ENCODE data around the gene NFAM1. TPM values are rescaled to one million over a fixed set of nuclear protein-coding genes. Genes with fewer than 3 reads are reported as not detected.

NFAM1 gene
- polyA plus RNA-seq, 2 donors: 0.24 to 0.28 TPM

- 77 to 85% methylated on average over 14 to 15 of the region's 15 CpGs for WGBS, 2 donors
- Histone ChIP-seq H3K9me3 (ENCODE audit: control insufficient read depth in 2 of 2, insufficient read depth in 1 of 2, low read depth in 1 of 2, low read length in 1 of 2) (no peaks in the 10 kb centered on the region), H3K27ac (ENCODE audit: low read depth in 2 of 2, low read length in 1 of 2) (no peak overlapping the region), H3K4me3 (ENCODE audit: low read depth in 1 of 2, low read length in 2 of 2) (no peak overlapping the region), H3K27me3 (ENCODE audit: control insufficient read depth in 1 of 2, insufficient read depth in 2 of 2, low read length in 2 of 2) (no peaks in the 10 kb centered on the region), H3K4me1 (ENCODE audit: control insufficient read depth in 2 of 2, insufficient read depth in 2 of 2, low read length in 1 of 2) (peaks cover 8 to 15% of the 10 kb centered on the region in 2 donors), H3K36me3 (ENCODE audit: control insufficient read depth in 2 of 2, insufficient read depth in 2 of 2, low read length in 1 of 2) (no peaks in the 10 kb centered on the region)
These were observed 8.5 kb upstream of the NFAM1 start for GRCh38 chr22:42440728-42441127.

GRCh38 chr22:42439821-42440674 is 7.8 kb upstream of the NFAM1 start:
- H3K27me3 ChIP-seq (ENCODE audit: control insufficient read depth in 1 of 2, insufficient read depth in 2 of 2, low read length in 2 of 2): no peaks in the 10 kb centered on the region
- H3K9me3 ChIP-seq (ENCODE audit: control insufficient read depth in 2 of 2, insufficient read depth in 1 of 2, low read depth in 1 of 2, low read length in 1 of 2): no peaks in the 10 kb centered on the region
- no peak overlapping the region for H3K4me3 ChIP-seq (ENCODE audit: low read depth in 1 of 2, low read length in 2 of 2)
- peaks cover 8 to 15% of the 10 kb centered on the region in 2 donors for H3K4me1 ChIP-seq (ENCODE audit: control insufficient read depth in 2 of 2, insufficient read depth in 2 of 2, low read length in 1 of 2)
- WGBS, 2 donors: 50 to 56% methylated on average over 20 of the region's 20 CpGs
- no peaks in the 10 kb centered on the region for H3K36me3 ChIP-seq (ENCODE audit: control insufficient read depth in 2 of 2, insufficient read depth in 2 of 2, low read length in 1 of 2)
- peak overlapping the region; percentile 57 to 87 for H3K27ac ChIP-seq (ENCODE audit: low read depth in 2 of 2, low read length in 1 of 2)

DNA sequence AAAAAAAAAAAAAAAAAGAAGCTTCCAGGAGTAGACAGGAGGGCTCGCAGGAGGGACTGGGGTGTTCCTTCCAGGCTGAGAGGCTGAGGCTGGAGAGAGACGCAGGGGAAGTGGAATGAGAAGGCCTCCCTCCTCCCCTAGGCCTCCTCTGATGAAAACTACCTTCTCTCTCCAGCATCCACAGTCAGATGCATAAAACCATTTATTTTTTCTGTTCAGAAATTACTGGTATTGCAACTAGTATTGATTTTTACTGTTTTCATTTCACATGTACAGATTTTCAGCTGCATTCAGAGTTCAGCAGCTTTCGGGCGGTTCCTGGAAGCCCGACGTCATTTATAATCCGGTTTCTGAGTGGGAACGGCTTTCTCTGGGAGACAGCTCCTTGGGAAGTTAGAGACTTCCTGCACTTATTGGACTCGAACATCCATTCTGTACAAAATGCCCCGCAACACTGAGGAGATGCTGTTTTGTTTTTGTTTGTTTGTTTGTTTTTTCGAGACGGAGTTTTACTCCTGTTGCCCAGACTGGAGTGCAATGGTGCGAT is 6.9 kb upstream of the NFAM1 start:
- Histone ChIP-seq H3K36me3 (ENCODE audit: control insufficient read depth in 2 of 2, insufficient read depth in 2 of 2, low read length in 1 of 2) (no peaks in the 10 kb centered on the region), H3K27me3 (ENCODE audit: control insufficient read depth in 1 of 2, insufficient read depth in 2 of 2, low read length in 2 of 2) (no peaks in the 10 kb centered on the region), H3K4me1 (ENCODE audit: control insufficient read depth in 2 of 2, insufficient read depth in 2 of 2, low read length in 1 of 2) (peaks cover 3 to 16% of the 10 kb centered on the region in 2 donors), H3K4me3 (ENCODE audit: low read depth in 1 of 2, low read length in 2 of 2) (no peak overlapping the region), H3K27ac (ENCODE audit: low read depth in 2 of 2, low read length in 1 of 2) (peak overlapping the region in 1 of 2 donors; percentile 87), H3K9me3 (ENCODE audit: control insufficient read depth in 2 of 2, insufficient read depth in 1 of 2, low read depth in 1 of 2, low read length in 1 of 2) (no peaks in the 10 kb centered on the region)
- 55 to 59% methylated on average over 13 of the region's 13 CpGs for WGBS, 2 donors

- WGBS, 2 donors: 29 to 36% methylated on average over 12 of the region's 12 CpGs
- Histone ChIP-seq H3K9me3 (ENCODE audit: control insufficient read depth in 2 of 2, insufficient read depth in 1 of 2, low read depth in 1 of 2, low read length in 1 of 2) (no peaks in the 10 kb centered on the region), H3K27ac (ENCODE audit: low read depth in 2 of 2, low read length in 1 of 2) (peak overlapping the region in 1 of 2 donors; percentile 16), H3K4me3 (ENCODE audit: low read depth in 1 of 2, low read length in 2 of 2) (no peak overlapping the region), H3K36me3 (ENCODE audit: control insufficient read depth in 2 of 2, insufficient read depth in 2 of 2, low read length in 1 of 2) (no peaks in the 10 kb centered on the region), H3K27me3 (ENCODE audit: control insufficient read depth in 1 of 2, insufficient read depth in 2 of 2, low read length in 2 of 2) (no peaks in the 10 kb centered on the region), H3K4me1 (ENCODE audit: control insufficient read depth in 2 of 2, insufficient read depth in 2 of 2, low read length in 1 of 2) (peaks cover 3 to 21% of the 10 kb centered on the region in 2 donors)
These were observed 6.1 kb upstream of the NFAM1 start for GRCh38 chr22:42438293-42438650.

DNA sequence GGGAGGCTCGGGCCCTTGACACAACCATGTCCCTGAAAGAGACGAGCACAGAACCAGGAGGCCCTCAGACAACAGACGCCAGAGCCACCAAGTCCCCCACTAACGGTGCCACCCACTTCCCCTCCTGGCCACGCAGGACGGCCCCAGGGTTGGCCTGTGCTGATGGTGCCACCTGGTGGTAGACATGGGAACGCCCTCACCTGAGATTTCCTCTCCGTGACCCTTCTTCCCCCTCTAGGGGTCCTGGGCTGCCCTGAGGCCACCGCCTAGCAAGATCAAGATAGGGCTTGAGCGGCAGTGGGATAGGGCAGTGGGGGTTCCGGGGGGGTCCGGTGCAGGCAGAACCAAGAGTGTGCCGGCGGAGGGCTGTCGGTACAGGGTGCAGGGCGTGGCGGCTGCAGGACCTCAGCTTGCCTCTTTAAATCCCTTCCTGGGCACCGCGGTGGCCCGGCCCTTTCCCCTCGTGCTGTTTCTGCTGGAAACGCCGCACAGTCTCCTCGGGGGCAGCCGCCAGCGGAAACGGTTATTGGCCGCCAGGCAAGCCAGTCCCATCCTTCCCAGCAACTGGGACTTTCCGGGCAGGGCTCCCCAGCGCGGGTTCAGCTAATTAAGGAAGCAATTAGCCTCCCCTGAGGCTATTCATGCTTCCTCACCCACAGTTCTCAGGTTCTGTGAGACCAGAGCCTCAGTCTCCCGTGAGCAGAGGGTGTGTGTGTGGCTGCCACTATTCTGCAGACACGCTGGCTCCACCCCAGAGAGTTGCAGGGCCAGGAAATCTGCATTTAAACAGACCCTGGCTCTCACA is 5.5 kb upstream of the NFAM1 start:
- Histone ChIP-seq H3K27ac (ENCODE audit: low read depth in 2 of 2, low read length in 1 of 2) (peak overlapping the region; percentile 62 to 66), H3K36me3 (ENCODE audit: control insufficient read depth in 2 of 2, insufficient read depth in 2 of 2, low read length in 1 of 2) (no peaks in the 10 kb centered on the region), H3K4me3 (ENCODE audit: low read depth in 1 of 2, low read length in 2 of 2) (peak overlapping the region; percentile 35 to 43), H3K4me1 (ENCODE audit: control insufficient read depth in 2 of 2, insufficient read depth in 2 of 2, low read length in 1 of 2) (peaks cover 3 to 26% of the 10 kb centered on the region in 2 donors), H3K9me3 (ENCODE audit: control insufficient read depth in 2 of 2, insufficient read depth in 1 of 2, low read depth in 1 of 2, low read length in 1 of 2) (no peaks in the 10 kb centered on the region), H3K27me3 (ENCODE audit: control insufficient read depth in 1 of 2, insufficient read depth in 2 of 2, low read length in 2 of 2) (no peaks in the 10 kb centered on the region)
- 0 to 2% methylated on average over 32 to 33 of the region's 33 CpGs for WGBS, 2 donors

DNA sequence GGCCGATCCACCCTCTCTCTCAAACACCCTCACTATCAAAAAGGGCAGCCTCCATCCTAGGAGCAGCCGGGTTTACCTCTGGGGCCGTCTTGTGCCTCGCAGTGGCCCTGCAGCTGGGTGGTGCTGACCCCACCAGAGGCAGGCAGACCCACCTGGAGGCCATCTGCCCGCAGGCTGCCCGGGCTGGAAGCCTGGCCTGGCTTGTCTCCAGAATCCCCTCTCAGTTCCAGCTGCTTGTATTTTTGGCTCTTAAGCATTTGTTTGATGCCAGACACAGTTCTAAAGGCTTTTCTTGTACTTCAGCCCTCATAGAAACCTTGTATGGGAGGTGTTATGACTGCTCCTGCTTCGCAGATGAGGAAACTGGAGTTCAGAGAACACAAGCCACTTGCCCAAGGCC is 4.2 kb upstream of the NFAM1 start:
- Histone ChIP-seq H3K36me3 (ENCODE audit: control insufficient read depth in 2 of 2, insufficient read depth in 2 of 2, low read length in 1 of 2) (no peaks in the 10 kb centered on the region), H3K4me3 (ENCODE audit: low read depth in 1 of 2, low read length in 2 of 2) (no peak overlapping the region), H3K27ac (ENCODE audit: low read depth in 2 of 2, low read length in 1 of 2) (no peak overlapping the region), H3K27me3 (ENCODE audit: control insufficient read depth in 1 of 2, insufficient read depth in 2 of 2, low read length in 2 of 2) (no peaks in the 10 kb centered on the region), H3K9me3 (ENCODE audit: control insufficient read depth in 2 of 2, insufficient read depth in 1 of 2, low read depth in 1 of 2, low read length in 1 of 2) (no peaks in the 10 kb centered on the region), H3K4me1 (ENCODE audit: control insufficient read depth in 2 of 2, insufficient read depth in 2 of 2, low read length in 1 of 2) (peaks cover 3 to 26% of the 10 kb centered on the region in 2 donors)
- 43 to 63% methylated on average over 7 of the region's 7 CpGs for WGBS, 2 donors

GRCh38 chr22:42434748-42435425 is 2.7 kb upstream of the NFAM1 start:
- peak overlapping the region; percentile 48 to 77 for H3K27ac ChIP-seq (ENCODE audit: low read depth in 2 of 2, low read length in 1 of 2)
- H3K36me3 ChIP-seq (ENCODE audit: control insufficient read depth in 2 of 2, insufficient read depth in 2 of 2, low read length in 1 of 2): no peaks in the 10 kb centered on the region
- no peaks in the 10 kb centered on the region for H3K27me3 ChIP-seq (ENCODE audit: control insufficient read depth in 1 of 2, insufficient read depth in 2 of 2, low read length in 2 of 2)
- no peak overlapping the region for H3K4me3 ChIP-seq (ENCODE audit: low read depth in 1 of 2, low read length in 2 of 2)
- peaks cover 0 to 25% of the 10 kb centered on the region in 2 donors for H3K4me1 ChIP-seq (ENCODE audit: control insufficient read depth in 2 of 2, insufficient read depth in 2 of 2, low read length in 1 of 2)
- WGBS, 2 donors: 64 to 74% methylated on average over 14 of the region's 14 CpGs
- no peaks in the 10 kb centered on the region for H3K9me3 ChIP-seq (ENCODE audit: control insufficient read depth in 2 of 2, insufficient read depth in 1 of 2, low read depth in 1 of 2, low read length in 1 of 2)

DNA sequence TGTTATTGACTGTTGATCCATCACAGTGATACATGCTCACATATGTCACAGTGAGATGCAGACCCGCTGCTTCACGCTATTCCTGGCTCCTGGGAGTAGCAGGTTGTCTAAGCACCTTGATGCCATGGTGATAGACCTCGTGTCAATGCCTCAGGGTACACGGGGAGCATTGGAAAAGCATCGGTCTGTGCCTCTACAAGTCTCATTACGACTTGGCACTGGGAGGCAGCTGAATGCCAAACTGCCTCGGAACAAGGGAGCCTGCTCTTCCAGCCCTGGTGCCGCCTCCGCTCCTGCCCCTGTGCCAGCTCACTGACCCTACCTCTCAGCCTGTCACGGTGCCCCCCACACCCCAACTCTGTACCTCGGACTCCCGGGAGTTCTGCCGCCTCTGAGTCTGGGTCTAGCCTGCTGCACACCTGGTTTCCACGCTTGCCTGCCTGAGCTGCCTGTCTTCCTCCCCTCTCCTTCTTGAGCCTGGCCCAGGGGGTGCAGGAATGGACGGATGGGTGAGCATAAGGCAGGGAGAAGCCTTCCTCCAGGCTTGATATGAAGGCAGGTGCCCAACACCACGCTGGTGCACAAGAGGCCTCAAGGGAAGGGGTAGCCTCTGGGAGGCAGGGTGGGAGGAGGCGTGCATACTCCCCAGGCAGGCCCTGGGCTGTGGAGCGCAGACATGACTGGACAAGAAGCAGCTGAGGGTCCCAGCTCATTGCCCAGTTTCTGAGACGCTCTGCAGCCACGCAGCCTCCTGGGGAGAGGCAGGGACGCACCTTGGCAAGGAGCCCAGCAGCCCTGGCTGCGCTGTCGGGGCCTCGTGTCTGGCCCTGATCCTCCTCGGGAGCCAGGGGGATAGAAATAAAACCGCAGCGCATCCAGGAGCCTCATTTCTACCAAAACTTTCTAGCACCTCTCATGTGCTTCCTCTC is 1.8 kb upstream of the NFAM1 start:
- H3K4me1 ChIP-seq (ENCODE audit: control insufficient read depth in 2 of 2, insufficient read depth in 2 of 2, low read length in 1 of 2): peaks cover 0 to 25% of the 10 kb centered on the region in 2 donors
- no peaks in the 10 kb centered on the region for H3K36me3 ChIP-seq (ENCODE audit: control insufficient read depth in 2 of 2, insufficient read depth in 2 of 2, low read length in 1 of 2)
- 39 to 55% methylated on average over 27 of the region's 27 CpGs for WGBS, 2 donors
- H3K27ac ChIP-seq (ENCODE audit: low read depth in 2 of 2, low read length in 1 of 2): peak overlapping the region; percentile 48 to 77
- no peaks in the 10 kb centered on the region for H3K9me3 ChIP-seq (ENCODE audit: control insufficient read depth in 2 of 2, insufficient read depth in 1 of 2, low read depth in 1 of 2, low read length in 1 of 2)
- H3K4me3 ChIP-seq (ENCODE audit: low read depth in 1 of 2, low read length in 2 of 2): no peak overlapping the region
- H3K27me3 ChIP-seq (ENCODE audit: control insufficient read depth in 1 of 2, insufficient read depth in 2 of 2, low read length in 2 of 2): no peaks in the 10 kb centered on the region

All from esophagus (tissue), 2 donors.